GM23338 (cell line): ENCODE measurements around the gene AMPH. TPM values are rescaled to one million over a fixed set of nuclear protein-coding genes. Genes with fewer than 3 reads are reported as not detected.

ENCODE experiments used
- ATAC-seq: fragments of 200-7000 bp; cut with Tn5 transposase; 3 replicates; pipeline ENCODE4 v1.9.1; 2020
- DNase-seq: peaks from one replicate; pipeline ENCODE4 v3.0.0-alpha.2; 2015; ENCODE audit warnings: low spot score
- H2AFZ ChIP-seq: fragments of 200-600 bp; sonication (generic); 2 replicates; pipeline ENCODE4 v1.8.0; 2016; ENCODE audit warnings: antibody characterized with exemption, mild to moderate bottlenecking, moderate library complexity
- H3F3A ChIP-seq: fragments of 200-600 bp; sonication (generic); replicated peaks from 2 replicates; pipeline ENCODE4 v1.8.0; 2017; ENCODE audit warnings: antibody characterized with exemption, mixed run types, low read depth
- H3K27ac ChIP-seq: fragments of 200-600 bp; sonication (generic); 2 replicates; pipeline ENCODE4 v1.6.1; 2016; ENCODE audit warnings: low read depth
- H3K27me3 ChIP-seq: fragments of 200-600 bp; sonication (generic); 2 replicates; pipeline ENCODE4 v1.8.0; 2016; ENCODE audit warnings: mild to moderate bottlenecking, mixed run types, moderate library complexity; ENCODE audit not compliant: insufficient read depth
- H3K36me3 ChIP-seq: fragments of 200-600 bp; sonication (generic); 2 replicates; pipeline ENCODE4 v1.8.0; 2016; ENCODE audit warnings: mild to moderate bottlenecking; ENCODE audit not compliant: insufficient read depth
- H3K4me1 ChIP-seq: fragments of 200-600 bp; sonication (generic); 2 replicates; pipeline ENCODE4 v1.8.0; 2016; ENCODE audit warnings: mild to moderate bottlenecking, moderate library complexity; ENCODE audit not compliant: insufficient read depth
- H3K4me2 ChIP-seq: fragments of 200-600 bp; sonication (generic); 2 replicates; pipeline ENCODE4 v1.7.1; 2017; ENCODE audit warnings: mixed run types
- H3K4me3 ChIP-seq: fragments of 200-600 bp; sonication (generic); 2 replicates; pipeline ENCODE4 v1.6.1; 2016; ENCODE audit warnings: mixed run types
- H3K79me2 ChIP-seq: fragments of 200-600 bp; sonication (generic); replicated peaks from 2 replicates; pipeline ENCODE4 v1.8.0; 2017; ENCODE audit warnings: mild to moderate bottlenecking; ENCODE audit not compliant: insufficient read depth
- H3K9me2 ChIP-seq: fragments of 200-600 bp; sonication (generic); 2 replicates; pipeline ENCODE4 v1.8.0; 2017; ENCODE audit not compliant: insufficient read depth
- H4K20me1 ChIP-seq: fragments of 200-600 bp; sonication (generic); replicated peaks from 2 replicates; pipeline ENCODE4 v1.8.0; 2017; ENCODE audit warnings: mild to moderate bottlenecking; ENCODE audit not compliant: insufficient read depth
- H3K27ac Mint-ChIP-seq: 2 replicates; pipeline ENCODE4 v1.8.0; 2020; ENCODE audit warnings: inconsistent platforms, mild to moderate bottlenecking, moderate library complexity, mixed read lengths
- H3K27me3 Mint-ChIP-seq: 3 replicates; pipeline ENCODE4 v1.8.0; 2022; ENCODE audit warnings: low read depth, mild to moderate bottlenecking, moderate library complexity, mixed read lengths, inconsistent platforms; ENCODE audit not compliant: insufficient read depth, poor library complexity
- H3K36me3 Mint-ChIP-seq: 3 replicates; pipeline ENCODE4 v1.8.0; 2021; ENCODE audit warnings: low read depth, mild to moderate bottlenecking, inconsistent platforms, moderate library complexity, mixed read lengths
- H3K4me1 Mint-ChIP-seq: 3 replicates; pipeline ENCODE4 v1.8.0; 2020; ENCODE audit warnings: mild to moderate bottlenecking, inconsistent platforms, mixed read lengths
- H3K4me3 Mint-ChIP-seq: 3 replicates; pipeline ENCODE4 v1.8.0; 2021; ENCODE audit warnings: moderate library complexity, mild to moderate bottlenecking, inconsistent platforms, mixed read lengths
- H3K9me3 Mint-ChIP-seq: 3 replicates; pipeline ENCODE4 v1.8.0; 2020; ENCODE audit warnings: moderate library complexity, mild to moderate bottlenecking, inconsistent platforms, mixed read lengths
- CREB1 ChIP-seq: fragments of 250-450 bp; sonication (Bioruptor Pico); IDR thresholded peaks from 2 replicates; pipeline ENCODE4 v1.5.0; 2020; ENCODE audit warnings: low read depth, mild to moderate bottlenecking, moderate library complexity
- EZH2 ChIP-seq: fragments of 200-600 bp; sonication (generic); IDR thresholded peaks from one replicate; pipeline ENCODE4 v1.8.0; 2017; ENCODE audit warnings: antibody characterized with exemption, mild to moderate bottlenecking, low read depth; ENCODE audit not compliant: unreplicated experiment
- EZH2phosphoT487 ChIP-seq: fragments of 200-600 bp; sonication (generic); IDR thresholded peaks from one replicate; pipeline ENCODE4 v1.8.1; 2018; ENCODE audit warnings: antibody characterized with exemption; ENCODE audit not compliant: unreplicated experiment
- NANOG ChIP-seq: IDR thresholded peaks from 2 replicates; pipeline ENCODE4 v1.6.1; 2016; ENCODE audit warnings: antibody characterized with exemption, borderline replicate concordance
- REST ChIP-seq: IDR thresholded peaks from one replicate; pipeline ENCODE4 v1.6.1; 2018; ENCODE audit warnings: antibody characterized with exemption; ENCODE audit not compliant: unreplicated experiment
- STAT1 ChIP-seq: IDR thresholded peaks from one replicate; pipeline ENCODE4 v1.6.1; 2016; ENCODE audit warnings: antibody characterized with exemption; ENCODE audit not compliant: unreplicated experiment
- ZNF462 ChIP-seq: fragments of 250-450 bp; sonication (Bioruptor Pico); IDR thresholded peaks from 2 replicates; pipeline ENCODE4 v1.5.0; 2020; ENCODE audit warnings: mild to moderate bottlenecking, moderate library complexity
- polyA plus RNA-seq: library from polyadenylated mRNA; unstranded; fragments of >200 nt; fragmentation: Nextera tagmentation; extraction: Ambion mirVana; gene quantifications from 2 replicates; pipeline ENCODE4 v1.2.1, GENCODE V29; 2016
- total RNA-seq: library from RNA; depleted of rRNA; stranded (reverse); fragments of >200 nt; shearing (Covaris generic); gene quantifications from 2 replicates; pipeline ENCODE4 v1.2.3, GENCODE V29; 2014

AMPH gene
- total and polyA plus RNA-seq, 2 experiments from 2014 or later: 4.8 to 10.2 TPM

GRCh38 chr7:38462819-38463218 is 168.4 kb downstream of the AMPH start (continued):
- TF ChIP-seq ZNF462 (CRISPR knock-in tag): no peak
- no peak for TF ChIP-seq STAT1
- TF ChIP-seq REST: no peak
- no peak for TF ChIP-seq EZH2
- no peak for TF ChIP-seq EZH2phosphoT487
- no peak for TF ChIP-seq CREB1

DNA sequence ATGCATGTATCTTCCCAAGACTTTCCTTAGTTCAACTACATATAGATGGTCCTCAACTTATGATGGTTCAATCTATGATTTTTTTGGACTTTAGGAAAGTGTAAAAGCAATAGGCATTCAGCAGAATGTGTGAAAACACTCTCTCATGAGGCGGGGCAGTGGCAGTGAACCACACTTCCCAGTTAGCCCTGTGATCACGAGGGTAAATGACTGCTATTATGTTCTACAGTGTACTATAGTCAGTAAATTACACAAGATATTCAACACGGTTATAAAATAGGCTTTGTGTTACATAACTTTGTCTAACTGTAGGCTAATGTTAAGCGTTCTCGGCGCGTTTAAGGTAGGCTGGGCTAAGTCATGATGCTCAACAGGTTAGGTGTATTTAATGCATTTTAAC is 169.3 kb downstream of the AMPH start:
- no peak overlapping the region for H3K4me3 Mint-ChIP-seq
- Histone ChIP-seq H3K9me2 (no peaks in the 10 kb centered on the region), H3K36me3 (no peaks in the 10 kb centered on the region), H3K4me3 (no peak overlapping the region), H3K4me1 (no peaks in the 10 kb centered on the region), H3K79me2 (no peaks in the 10 kb centered on the region), H3K27me3 (no peaks in the 10 kb centered on the region), H3K4me2 (no peak overlapping the region), H3K27ac (no peak overlapping the region), H3F3A (no peaks in the 10 kb centered on the region), H2AFZ (no peak overlapping the region), H4K20me1 (no peaks in the 10 kb centered on the region)
- no peak for DNase-seq
- no peak for ATAC-seq
- H3K9me3 Mint-ChIP-seq: no peaks in the 10 kb centered on the region
- H3K27ac Mint-ChIP-seq: no peak overlapping the region
- no peaks in the 10 kb centered on the region for H3K27me3 Mint-ChIP-seq
- no peaks in the 10 kb centered on the region for H3K4me1 Mint-ChIP-seq
- H3K36me3 Mint-ChIP-seq: no peaks in the 10 kb centered on the region
- TF ChIP-seq REST (no peak), NANOG (no peak)
